Testis (tissue), 3 donors: Measurements from ENCODE around the gene WDR93. TPM values are rescaled to one million over a fixed set of nuclear protein-coding genes. Genes with fewer than 3 reads are reported as not detected.

ENCODE experiments used
- DNase-seq: peaks from one replicate; pipeline ENCODE4 v3.0.0-alpha.2; 2019
- H3K27ac ChIP-seq, 2 donors: fragments of 200-600 bp; sonication (generic); one replicate each; pipeline ENCODE4 v1.5.1; 2019
- H3K27me3 ChIP-seq: fragments of 200-600 bp; sonication (generic); one replicate; pipeline ENCODE4 v1.5.1; 2019
- H3K36me3 ChIP-seq: fragments of 200-600 bp; sonication (generic); one replicate; pipeline ENCODE4 v1.5.1; 2017; ENCODE audit warnings: low read depth; ENCODE audit errors: missing control alignments
- H3K4me1 ChIP-seq: fragments of 200-600 bp; sonication (generic); one replicate; pipeline ENCODE4 v1.5.1; 2019
- H3K4me3 ChIP-seq, 2 donors: fragments of 200-600 bp; sonication (generic); one replicate each; pipeline ENCODE4 v1.5.1; 2017 to 2019
- H3K9me3 ChIP-seq: fragments of 200-600 bp; sonication (generic); one replicate; pipeline ENCODE4 v1.5.1; 2017
- POLR2A ChIP-seq: fragments of 450-650 bp; IDR thresholded peaks from one replicate; pipeline ENCODE4 v1.6.1; 2017; ENCODE audit warnings: antibody characterized with exemption, mild to moderate bottlenecking, moderate library complexity
- WGBS, 2 donors: methylation state at CpG; one replicate each; pipeline ENCODE4 v1.1.5; 2018; 5-methylcytosine and 5-hydroxymethylcytosine counted together
- intact Hi-C: fragments of 100-400 bp; cut with DNase I; formaldehyde crosslinking; loops from one replicate; pipeline ENCODE4 v1.15.1; 2023; ENCODE audit warnings: low total_unique reads
- polyA plus RNA-seq: library from polyadenylated mRNA; stranded (reverse); fragments of 350-450 nt; fragmentation: Illumina TruSeq; extraction: RNeasy Lipid Tissue Mini Kit (QIAGEN cat#74804); gene quantifications from one replicate; pipeline ENCODE4 v1.2.3, GENCODE V29; 2014; ENCODE audit warnings: low read depth, low replicate concordance; ENCODE audit not compliant: insufficient read depth
- total RNA-seq, 2 donors: library from RNA; depleted of rRNA; stranded (reverse); fragments of >200 nt; gene quantifications; one replicate each; pipeline ENCODE4 v1.2.3, GENCODE V29; 2016
- TF ChIP-seq, protein P1 (sequence below), 3 experiments: fragments of 450-650 bp in 2 of 3; fragments of 200-600 bp in 1 of 3; sonication (generic) in 1 of 3; IDR thresholded peaks; one replicate each; pipeline ENCODE4 v1.5.1; 2016 to 2019; ENCODE audit warnings: antibody characterized with exemption in 3 of 3, mild to moderate bottlenecking in 2 of 3, moderate library complexity in 1 of 3

The WDR93 gene
- total and polyA plus RNA-seq, 3 donors from 2014 or later, result 8.1 to 31.9 (median 12.3) TPM

DNA sequence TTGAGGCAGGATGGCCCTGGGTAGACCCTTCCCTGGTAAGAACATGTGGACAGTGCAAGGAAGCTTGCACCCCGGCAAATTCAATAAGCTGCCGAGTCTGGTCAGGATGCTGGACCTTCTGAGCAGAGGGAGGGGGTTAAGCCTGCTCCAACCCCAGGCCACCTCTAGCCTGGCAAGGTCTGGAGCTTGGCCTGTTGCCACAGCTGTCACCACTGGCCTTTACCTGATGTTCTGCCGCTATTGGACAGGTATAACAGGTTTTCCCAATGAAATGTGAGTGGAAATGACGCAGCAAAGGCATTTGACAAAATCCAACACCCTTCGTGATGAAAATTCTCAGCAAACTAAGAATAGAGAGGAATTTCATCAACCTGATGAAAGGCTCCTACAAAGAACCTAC lies 61.1 kb downstream of the WDR93 start:
- Histone ChIP-seq H3K36me3 (no peaks in the 10 kb centered on the region), H3K27me3 (no peaks in the 10 kb centered on the region), H3K9me3 (no peaks in the 10 kb centered on the region), H3K27ac (no peak overlapping the region), H3K4me3 (no peak overlapping the region), H3K4me1 (peaks cover 10% of the 10 kb centered on the region)
- TF ChIP-seq, protein P1, sequence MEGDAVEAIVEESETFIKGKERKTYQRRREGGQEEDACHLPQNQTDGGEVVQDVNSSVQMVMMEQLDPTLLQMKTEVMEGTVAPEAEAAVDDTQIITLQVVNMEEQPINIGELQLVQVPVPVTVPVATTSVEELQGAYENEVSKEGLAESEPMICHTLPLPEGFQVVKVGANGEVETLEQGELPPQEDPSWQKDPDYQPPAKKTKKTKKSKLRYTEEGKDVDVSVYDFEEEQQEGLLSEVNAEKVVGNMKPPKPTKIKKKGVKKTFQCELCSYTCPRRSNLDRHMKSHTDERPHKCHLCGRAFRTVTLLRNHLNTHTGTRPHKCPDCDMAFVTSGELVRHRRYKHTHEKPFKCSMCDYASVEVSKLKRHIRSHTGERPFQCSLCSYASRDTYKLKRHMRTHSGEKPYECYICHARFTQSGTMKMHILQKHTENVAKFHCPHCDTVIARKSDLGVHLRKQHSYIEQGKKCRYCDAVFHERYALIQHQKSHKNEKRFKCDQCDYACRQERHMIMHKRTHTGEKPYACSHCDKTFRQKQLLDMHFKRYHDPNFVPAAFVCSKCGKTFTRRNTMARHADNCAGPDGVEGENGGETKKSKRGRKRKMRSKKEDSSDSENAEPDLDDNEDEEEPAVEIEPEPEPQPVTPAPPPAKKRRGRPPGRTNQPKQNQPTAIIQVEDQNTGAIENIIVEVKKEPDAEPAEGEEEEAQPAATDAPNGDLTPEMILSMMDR (IDR thresholded peaks at IDR 0.05), result no peak
- TF ChIP-seq POLR2A, result no peak
- no peak for DNase-seq
- 62 to 72% methylated on average over 5 of the region's 5 CpGs for WGBS, 2 donors
- intact Hi-C loops, result no loop called here

DNA sequence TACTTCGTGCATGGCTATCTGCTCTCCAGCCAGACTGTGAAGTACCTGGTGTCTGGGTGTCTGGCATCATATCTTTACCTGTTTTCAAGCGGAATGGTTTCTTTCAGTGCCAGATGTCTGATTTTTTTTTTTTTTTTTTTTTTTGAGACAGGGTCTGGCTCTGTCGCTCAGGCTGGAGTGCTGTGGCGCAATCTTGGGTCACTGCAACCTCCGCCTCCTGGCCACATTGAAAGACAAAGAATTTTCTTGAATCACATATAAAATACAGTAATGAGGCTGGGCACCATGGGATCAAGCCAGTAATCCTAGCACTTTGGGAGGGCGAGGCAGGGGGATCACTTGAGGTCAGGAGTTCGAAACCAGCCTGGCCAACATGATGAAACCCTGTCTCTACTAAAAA lies 63.2 kb downstream of the WDR93 start:
- H3K36me3 ChIP-seq, result no peaks in the 10 kb centered on the region
- intact Hi-C loops, result no loop called here
- no peak for DNase-seq
- H3K27ac ChIP-seq, result no peak overlapping the region
- WGBS, 2 donors, result 88 to 97% methylated on average over 7 of the region's 7 CpGs
- H3K4me1 ChIP-seq, result peaks cover 10% of the 10 kb centered on the region
- TF ChIP-seq, protein P1 (IDR thresholded peaks at IDR 0.05), result no peak
- TF ChIP-seq POLR2A, result no peak
- H3K9me3 ChIP-seq, result no peaks in the 10 kb centered on the region
- no peaks in the 10 kb centered on the region for H3K27me3 ChIP-seq
- no peak overlapping the region for H3K4me3 ChIP-seq

DNA sequence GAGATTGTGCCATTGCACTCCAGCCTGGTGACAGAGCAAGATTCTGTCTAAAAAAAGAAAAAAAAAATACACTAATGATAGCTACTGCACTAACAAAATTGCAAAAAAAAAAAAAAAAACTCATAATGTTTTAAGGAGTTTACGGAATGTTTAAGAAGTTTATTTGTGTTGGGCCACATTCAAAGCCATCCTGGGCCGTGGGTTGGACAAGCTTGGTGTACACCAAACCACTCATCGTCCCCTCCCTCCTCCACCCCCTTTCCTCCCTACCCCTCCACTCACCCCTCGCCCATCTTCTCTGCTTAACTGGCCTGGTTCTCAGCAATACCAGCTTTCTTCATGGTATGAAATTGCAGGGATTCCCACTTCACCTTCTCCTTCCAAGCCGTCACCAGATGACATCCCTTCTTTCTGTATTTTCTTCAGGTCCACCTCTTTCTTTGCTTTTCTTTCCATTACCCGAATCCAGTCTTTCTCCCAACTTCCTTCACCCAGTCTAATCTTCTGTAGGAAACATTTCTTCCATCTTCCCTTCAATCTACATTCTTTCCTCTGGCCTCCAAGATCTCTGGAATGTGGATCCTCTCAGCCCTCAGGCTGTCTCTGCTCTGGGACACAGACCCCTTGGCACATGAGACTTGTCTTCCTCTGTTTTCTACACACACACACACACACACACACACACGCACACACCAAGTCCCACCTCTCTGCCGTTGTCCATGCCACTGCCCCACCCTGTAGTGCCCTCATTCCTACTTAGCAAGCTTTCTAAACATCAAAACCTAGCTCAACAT lies 63.9 kb downstream of the WDR93 start:
- H3K9me3 ChIP-seq, result no peaks in the 10 kb centered on the region
- peaks cover 10% of the 10 kb centered on the region for H3K4me1 ChIP-seq
- H3K27ac ChIP-seq, result no peak overlapping the region
- no peak overlapping the region for H3K4me3 ChIP-seq
- no peaks in the 10 kb centered on the region for H3K36me3 ChIP-seq
- no peaks in the 10 kb centered on the region for H3K27me3 ChIP-seq
- no peak for TF ChIP-seq POLR2A
- TF ChIP-seq, protein P1 (IDR thresholded peaks at IDR 0.05), result no peak
- DNase-seq, result no peak
- WGBS, 2 donors, result 73 to 76% methylated on average over 8 of the region's 8 CpGs
- intact Hi-C loops, result no loop called here

DNA sequence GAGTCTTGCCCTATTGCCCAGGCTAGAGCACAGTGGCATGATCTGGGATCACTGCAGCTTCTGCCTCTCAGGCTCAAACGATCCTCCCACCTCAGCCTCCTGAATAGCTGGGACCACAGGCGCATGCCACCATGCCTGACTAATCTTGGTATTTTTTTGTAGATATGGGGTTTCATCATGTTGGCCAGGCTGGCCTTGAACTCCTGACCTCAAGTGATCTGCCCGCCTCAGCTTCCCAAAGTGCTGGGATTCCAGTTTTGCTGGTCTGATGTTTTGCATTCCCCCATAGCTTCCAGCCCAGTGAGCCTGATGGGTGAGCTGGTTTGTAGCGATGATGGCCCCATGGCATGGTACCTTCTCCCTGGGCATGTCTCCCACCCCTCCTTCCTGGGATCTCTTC lies 65.1 kb downstream of the WDR93 start:
- H3K36me3 ChIP-seq, result no peaks in the 10 kb centered on the region
- no peak overlapping the region for H3K27ac ChIP-seq
- intact Hi-C loops, result no loop called here
- WGBS, 2 donors, result 68 to 77% methylated on average over 4 of the region's 4 CpGs
- H3K4me1 ChIP-seq, result peaks cover 4% of the 10 kb centered on the region
- H3K9me3 ChIP-seq, result no peaks in the 10 kb centered on the region
- H3K4me3 ChIP-seq, result no peak overlapping the region
- no peaks in the 10 kb centered on the region for H3K27me3 ChIP-seq
- no peak for DNase-seq
- TF ChIP-seq POLR2A, result no peak
- TF ChIP-seq, protein P1 (IDR thresholded peaks at IDR 0.05), result no peak

DNA sequence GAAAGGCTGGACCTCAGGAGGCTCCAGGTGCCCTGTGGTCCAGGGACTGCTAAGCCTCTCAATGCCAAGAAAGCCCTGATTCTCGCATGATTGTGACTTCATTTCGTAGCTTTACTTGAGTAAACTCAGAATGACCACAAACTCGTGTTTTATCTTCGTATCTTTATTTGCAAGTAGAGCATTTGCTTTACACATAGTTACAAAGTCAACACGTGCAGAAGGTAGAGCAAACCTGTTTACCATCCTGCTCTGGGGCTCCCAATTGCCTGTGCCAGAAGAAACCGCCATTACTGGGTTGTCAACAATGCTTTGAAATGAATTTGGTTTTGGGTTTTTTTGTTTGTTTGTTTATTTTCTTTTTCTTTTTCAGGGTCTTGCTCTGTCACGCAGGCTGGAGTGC lies 66.3 kb downstream of the WDR93 start:
- Histone ChIP-seq H3K4me3 (no peak overlapping the region), H3K4me1 (no peaks in the 10 kb centered on the region), H3K36me3 (no peaks in the 10 kb centered on the region), H3K9me3 (no peaks in the 10 kb centered on the region), H3K27ac (no peak overlapping the region), H3K27me3 (no peaks in the 10 kb centered on the region)
- TF ChIP-seq POLR2A, result no peak
- WGBS, 2 donors, result 73 to 76% methylated on average over 7 of the region's 7 CpGs
- intact Hi-C loops, result no loop called here
- DNase-seq, result no peak
